Ecto neural progenitor cell (in vitro differentiated cells): ENCODE results near the gene PIGM.
A peak's percentile ranks its signal among the peaks of the same experiment; 100 is the strongest.

Experiments
- DNase-seq: peaks from one replicate; pipeline ENCODE4 v3.0.0-alpha.2; 2018; ENCODE audit warnings: low spot score

PIGM gene

DNA sequence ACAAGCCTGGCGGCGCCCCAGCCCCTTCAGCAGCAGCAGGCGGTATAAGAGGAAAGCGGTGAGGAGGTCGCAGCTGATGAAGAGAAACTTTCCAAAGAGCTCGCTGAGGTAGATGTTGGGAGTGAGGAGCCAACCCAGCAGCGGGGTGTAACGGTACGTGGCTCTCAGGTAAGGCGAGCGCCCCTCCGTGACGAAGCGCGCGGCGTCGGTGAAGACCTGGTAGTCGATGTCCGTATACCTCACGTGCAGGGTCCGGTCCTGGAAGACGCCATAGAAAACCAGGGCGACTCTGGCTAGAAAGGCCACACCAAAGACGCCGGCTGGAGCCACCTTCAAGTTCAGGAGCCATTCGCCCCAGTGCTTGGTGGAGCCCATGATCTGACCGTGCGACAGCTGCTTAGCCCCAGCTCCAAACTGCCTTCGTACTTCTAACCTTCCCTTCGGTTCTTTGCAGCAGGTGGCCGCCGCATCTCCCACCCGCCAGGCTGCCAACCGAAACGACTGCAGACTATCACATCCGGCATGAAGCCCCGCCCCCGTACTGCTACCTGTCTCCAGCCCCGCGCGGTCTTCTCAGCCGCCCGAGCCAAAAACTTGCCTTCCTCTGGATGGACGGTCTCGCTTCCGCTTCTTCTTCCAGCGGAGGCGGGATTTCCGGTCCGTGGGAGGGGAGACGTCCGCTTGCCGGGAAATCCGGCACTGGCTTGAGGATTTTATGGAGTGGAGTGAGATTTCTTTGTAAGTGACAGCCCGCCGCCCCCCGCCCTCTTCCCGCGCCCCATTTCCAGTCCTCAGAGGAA is at the start of gene PIGM:
PIGM (minus strand) TSS at position 626 of the 800 bp plus-strand sequence; CDS start at position 375, 251 bp downstream.
- DNase-seq = peak; percentile 94

DNA sequence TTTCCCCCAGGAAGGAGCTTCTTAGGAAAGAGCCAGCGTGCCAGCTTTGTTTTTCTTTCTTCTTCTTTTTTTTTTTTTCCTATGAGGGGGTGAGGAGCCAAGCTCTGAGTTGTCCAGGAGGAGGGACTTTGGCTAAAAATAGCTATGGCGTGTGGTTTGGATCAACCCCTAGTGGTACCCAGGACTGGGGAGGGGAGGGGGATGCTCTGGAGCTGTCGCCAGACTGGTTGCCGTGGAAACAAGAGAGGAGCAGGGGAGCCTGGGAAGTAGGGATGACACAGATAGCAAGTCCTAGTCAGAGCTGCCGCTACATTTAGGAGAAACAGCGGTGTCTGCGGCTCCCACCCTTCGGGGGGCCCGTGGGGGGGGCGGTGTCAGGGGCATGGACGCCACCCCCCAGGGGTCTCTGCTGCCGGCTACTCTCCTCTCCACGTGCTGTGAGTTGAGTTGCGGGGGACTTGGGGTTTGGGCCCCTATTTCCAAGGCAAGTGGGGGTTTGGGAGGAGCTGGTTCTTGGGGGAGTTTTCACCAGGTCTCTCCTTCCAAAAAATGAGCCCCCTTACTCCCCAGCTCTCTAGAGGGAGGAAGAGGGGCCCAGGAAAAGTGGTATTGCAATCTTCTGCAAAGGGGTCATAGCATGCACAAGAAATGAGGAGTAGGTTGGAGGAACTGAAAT is 49.6 kb upstream of the PIGM start, which contains the start of gene KCNJ9:
KCNJ9 (plus strand) TSS at position 278 of the 676 bp plus-strand sequence. CDS start 2,493 bp downstream, outside the sequence.
- no peak for DNase-seq

GRCh38 chr1:160080381-160081100 is 48.8 kb upstream of the PIGM start:
- DNase-seq = no peak

GRCh38 chr1:160079448-160079847 is 47.7 kb upstream of the PIGM start:
- DNase-seq = no peak

- peak; percentile 78 for DNase-seq
Observed at GRCh38 chr1:160078512-160079195, 46.9 kb upstream of the PIGM start.

DNA sequence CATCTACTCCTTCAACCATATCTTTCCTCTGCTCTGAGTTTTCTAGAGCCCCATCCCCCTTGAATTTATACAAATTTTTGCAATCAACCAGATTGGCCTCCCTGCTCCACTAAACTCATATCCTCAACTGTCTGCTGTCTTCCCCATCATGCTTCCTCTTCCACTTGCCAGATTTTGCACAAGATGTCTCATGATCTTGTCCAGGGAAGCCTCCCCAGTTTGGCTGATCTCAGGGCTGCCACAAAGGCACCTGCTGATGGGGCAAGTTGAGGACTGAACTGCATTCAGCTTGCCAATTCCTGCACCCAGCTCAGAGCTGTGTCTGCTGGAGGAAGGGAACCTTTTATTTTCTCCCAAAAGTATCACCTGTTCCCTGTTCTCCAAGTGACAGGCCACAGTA is 45.7 kb upstream of the PIGM start:
- no peak for DNase-seq

DNA sequence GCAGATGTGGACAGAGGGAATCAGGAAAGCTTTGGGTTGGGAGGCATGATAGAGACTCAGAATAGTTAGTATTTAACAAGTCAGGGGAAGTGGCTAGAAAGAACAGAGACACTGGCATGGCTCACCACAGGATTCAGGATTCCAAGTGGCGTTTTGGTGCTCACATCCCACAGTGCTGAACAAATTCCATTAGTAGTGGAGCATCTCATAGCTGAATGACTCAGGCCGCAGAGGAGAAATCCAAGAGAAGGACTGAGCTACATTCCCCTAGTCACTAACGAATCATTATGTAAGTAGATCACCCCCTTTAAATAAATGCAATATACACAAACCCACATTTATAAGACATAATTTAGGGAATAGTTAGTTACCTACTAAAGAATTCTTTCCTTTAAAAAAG is 44.5 kb upstream of the PIGM start:
- DNase-seq = no peak

GRCh38 chr1:160075836-160076235 is 44.0 kb upstream of the PIGM start:
- no peak for DNase-seq

GRCh38 chr1:160074865-160075264 is 43.1 kb upstream of the PIGM start:
- no peak for DNase-seq

GRCh38 chr1:160071289-160071688 is 39.5 kb upstream of the PIGM start:
- no peak for DNase-seq

GRCh38 chr1:160070243-160071163 is 38.7 kb upstream of the PIGM start:
- peak; percentile 92 for DNase-seq

DNA sequence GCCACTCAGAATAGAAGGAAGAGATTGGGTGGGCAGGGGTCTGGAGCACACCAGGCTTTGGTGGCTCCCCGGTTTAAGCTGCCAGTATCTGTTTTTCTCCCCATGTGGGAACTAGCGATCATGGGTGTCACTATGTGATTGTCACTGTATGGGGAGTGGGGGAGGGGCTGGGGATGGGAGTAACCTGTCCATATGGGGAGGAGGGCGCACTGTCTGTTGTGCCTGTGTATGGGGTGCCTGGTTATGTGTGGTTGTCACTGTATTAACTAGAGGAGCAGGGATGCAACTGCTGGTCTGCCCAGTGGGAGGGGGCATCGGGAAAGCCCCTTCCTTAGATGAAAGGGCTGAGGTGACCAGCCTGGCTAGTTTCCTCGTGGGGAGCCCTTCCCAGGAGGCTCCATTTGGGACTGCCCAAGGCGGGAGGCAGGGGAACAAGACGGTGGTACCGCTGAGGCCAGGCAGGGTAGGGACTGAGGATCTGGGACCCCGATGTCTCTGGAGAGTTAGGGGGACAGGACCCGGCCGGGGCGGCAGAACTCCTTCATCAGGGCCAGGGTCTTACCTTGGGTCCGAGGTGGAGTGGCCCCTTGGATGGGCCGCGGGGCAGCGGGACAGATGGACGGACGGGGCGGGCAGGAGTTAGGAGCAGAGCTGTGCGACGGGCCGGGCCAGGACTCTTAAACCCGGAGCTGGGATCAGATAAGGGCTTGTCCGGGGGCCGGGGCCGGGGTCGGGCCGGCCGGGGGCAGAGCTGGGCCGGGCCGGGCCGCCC is 37.9 kb upstream of the PIGM start, which contains the start of gene KCNJ10:
KCNJ10 (minus strand) TSS at position 701 of the 772 bp plus-strand sequence. CDS start 27,628 bp downstream, outside the sequence.
- DNase-seq = no peak

DNA sequence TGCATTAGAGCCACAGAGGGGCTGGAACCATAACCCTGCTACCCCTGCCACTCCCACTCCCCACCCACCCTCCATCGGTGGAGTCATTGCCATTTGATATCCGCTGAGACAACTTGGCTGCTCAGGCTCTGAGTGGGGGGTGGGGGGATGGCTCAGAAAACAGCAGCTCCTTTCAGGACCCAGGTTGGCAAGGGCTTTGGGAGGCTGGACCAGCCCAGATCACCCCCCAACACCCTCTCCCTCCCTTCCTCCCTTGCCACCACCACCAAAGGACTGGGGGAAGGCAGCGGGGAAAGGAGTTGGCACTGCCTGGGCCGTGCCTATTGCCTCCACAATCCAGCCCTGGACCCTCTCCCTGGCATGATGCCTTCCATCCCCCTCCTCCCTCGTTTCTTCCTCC is 36.4 kb upstream of the PIGM start:
- no peak for DNase-seq

GRCh38 chr1:160066829-160067745 is 35.3 kb upstream of the PIGM start:
- no peak for DNase-seq

DNA sequence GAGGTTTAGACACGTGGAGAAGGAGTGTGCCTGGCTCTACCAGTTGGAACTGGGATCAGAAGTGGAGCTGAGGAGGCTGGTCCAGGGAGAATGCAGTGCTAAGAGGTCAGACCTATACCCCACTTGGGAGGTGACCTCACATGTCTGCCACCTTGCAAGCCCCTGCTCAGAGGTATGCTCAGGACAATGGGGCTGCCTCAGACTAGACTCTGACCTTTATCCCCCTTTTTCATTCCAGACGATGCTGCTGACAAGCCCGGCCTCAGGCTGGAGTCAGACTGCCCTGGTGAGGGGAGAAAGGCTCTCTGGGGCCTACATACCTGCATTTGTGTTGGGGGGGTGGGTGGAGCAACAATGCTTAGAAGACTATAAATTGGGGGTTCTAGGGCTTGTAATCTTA is 33.0 kb upstream of the PIGM start:
- no peak for DNase-seq

DNA sequence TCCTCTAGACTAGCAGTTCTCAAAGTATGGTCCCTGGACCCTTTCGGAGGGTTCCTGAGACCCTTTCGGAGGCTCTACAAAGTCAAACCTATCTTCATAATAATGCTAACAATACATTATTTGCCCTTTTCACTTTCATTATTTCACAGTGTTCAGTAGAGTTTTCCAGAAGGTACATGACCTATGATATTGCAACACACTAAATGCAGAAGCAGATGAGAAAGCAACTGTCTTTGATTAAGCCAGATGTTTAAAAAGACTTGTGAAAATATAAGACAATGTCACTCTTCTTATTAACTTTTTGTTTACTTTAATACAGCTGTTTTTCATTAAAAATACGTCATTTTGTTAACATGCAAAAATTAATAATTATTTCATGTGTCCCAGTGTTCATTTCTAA is 32.4 kb upstream of the PIGM start:
- DNase-seq = no peak

- no peak for DNase-seq
Observed at GRCh38 chr1:160063176-160063575, 31.4 kb upstream of the PIGM start.

- no peak for DNase-seq
Observed at GRCh38 chr1:160062230-160062532, 30.4 kb upstream of the PIGM start.
